Medulla oblongata (tissue), 1 donor: ENCODE results near the gene NEURL1B.

Experiments used
- DNase-seq: peaks from one replicate; pipeline ENCODE4 v3.0.0-alpha.2; 2015; ENCODE audit errors: extremely low spot score

NEURL1B gene

DNA sequence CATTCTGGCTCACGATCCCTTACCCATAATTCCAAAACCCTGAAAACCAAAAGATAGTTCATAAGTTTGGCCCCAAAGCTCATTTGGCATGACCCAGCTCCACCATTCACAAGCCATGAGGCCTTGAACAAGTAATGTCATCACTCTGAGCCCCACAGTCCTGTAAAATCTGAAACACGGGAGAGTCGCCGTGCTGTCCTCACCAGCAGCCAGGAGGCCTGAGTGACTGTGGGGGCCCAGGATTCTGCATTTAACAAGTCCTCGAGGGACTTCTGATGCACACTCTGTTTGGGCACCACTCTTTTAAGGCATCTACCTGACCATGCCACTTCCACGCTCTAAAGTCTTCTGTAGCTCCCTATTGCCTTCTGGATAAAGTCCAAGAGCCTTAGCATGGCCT is 89.2 kb downstream of the NEURL1B start:
- DNase-seq: no peak

DNA sequence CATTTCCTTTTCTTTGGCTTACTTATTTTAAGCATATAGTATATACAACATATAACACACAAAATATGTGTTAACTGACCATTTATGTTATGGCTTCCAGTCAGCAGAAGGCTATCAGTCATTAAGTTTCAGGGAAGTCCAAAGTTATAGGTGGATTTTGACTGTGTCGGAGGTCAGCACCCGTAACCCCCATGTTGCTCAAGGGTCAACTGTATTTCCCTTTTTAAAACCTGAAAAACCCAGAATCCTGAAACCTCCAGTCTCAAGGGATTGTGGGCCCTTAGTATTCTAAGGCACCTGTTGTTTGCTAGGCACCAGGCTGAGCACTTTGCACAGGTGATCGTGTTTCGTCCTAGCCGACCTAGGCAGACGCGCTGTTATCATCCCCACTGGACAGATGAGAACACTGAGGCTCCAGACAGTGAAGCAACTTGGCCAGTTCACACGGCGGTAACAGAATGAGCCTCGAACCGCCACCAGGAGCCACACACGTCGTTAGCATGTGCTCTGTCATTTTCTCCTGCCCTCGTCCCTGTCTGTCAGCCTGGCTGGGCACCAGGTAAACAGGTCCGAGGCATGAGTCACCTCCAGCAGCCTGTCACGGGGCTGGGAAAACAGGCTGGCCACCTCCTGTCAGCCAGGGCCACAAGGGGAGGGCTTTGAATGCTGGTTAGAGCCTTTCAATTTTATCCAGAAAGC is 90.1 kb downstream of the NEURL1B start:
- DNase-seq: no peak

GRCh38 chr5:172731680-172732074 is 90.6 kb downstream of the NEURL1B start:
- no peak for DNase-seq

DNA sequence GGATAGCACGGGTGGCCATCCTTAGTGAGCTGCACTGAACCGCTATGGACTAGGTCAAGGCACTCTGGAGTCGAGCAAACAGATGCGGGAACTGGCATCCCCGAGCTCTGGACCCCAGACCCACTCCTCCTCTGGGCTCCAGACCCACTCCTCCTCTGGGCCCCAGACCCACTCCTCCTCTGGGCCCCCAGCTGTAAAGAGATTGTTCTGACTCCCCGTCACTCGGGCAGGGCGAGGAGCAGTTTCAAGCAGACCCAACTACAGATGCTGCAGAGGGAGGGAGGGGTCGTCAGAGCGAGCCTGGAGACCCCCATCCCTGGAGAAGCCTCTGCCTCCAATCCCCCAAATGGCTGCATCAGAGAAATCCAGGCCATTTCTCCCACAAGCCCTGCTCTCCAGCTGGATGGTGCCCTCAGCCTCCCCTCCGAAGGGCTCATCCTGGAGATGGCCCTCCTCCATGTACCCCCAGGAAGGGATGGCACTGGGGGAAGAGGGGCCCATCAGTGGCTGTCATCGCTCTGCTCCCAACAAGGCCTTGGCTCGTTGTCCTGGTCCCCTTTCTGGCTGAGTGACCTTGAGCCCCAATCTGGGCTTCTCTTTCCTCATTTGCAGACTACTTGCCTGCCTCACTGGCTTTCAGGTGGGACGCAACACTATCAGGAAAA is 91.3 kb downstream of the NEURL1B start:
- DNase-seq: no peak

GRCh38 chr5:172733131-172733973 is 92.3 kb downstream of the NEURL1B start:
- no peak for DNase-seq

GRCh38 chr5:172733974-172734346 is 92.9 kb downstream of the NEURL1B start:
- no peak for DNase-seq

DNA sequence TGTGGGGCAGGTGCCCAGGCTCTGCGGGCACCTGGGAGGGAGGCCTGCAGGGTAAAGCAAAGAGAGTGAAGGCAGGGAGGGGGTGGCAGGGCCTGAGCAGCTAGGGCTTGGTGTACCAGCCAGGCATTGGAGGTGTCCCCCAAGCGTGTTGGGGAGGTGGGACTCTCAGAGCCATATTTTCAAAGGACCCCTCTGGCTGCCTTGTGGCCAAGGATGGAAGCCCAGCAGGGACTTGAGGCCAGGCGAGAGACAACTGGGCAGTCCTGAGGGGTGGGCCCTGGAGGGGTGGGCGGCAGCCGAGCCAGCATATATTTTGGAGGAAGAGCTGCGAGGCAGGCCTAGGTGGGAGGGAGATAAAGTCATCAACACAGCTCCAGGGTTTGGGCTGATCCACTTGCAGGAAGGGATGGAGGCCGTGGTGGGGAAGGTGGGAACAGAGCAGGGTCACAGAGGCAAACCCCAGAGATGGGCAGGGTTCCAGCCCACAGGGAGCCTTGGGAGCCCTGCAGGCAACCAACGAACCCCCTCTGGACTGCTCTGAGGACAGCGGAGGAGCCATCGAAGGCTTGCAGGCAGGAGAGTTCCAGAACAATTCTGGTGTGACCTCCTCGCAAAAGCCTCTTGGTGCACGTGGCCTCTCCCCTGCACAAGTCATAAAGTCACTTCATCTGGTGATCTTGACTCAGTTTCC is 94.2 kb downstream of the NEURL1B start:
- no peak for DNase-seq

- DNase-seq: no peak
Observed at GRCh38 chr5:172736508-172737135, 95.6 kb downstream of the NEURL1B start.

DNA sequence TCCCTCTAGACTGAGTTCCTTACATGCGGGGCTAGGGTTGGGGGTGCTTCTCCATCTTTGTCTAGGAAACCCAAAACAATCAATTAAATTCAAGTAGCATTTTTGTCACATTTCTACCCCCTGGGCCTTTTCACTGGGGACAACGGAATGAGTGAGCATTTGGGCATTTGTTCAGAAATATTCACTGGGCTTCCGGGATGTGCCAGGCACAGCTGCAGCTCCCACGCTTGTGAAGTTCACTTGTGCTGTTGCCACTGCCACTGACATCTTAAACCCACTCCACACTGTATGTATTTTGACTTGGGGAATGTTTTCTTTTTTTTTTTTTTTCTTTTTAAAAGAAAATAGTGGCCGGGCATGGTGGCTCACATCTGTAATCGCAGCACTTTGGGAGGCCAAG is 98.3 kb downstream of the NEURL1B start:
- DNase-seq: no peak

DNA sequence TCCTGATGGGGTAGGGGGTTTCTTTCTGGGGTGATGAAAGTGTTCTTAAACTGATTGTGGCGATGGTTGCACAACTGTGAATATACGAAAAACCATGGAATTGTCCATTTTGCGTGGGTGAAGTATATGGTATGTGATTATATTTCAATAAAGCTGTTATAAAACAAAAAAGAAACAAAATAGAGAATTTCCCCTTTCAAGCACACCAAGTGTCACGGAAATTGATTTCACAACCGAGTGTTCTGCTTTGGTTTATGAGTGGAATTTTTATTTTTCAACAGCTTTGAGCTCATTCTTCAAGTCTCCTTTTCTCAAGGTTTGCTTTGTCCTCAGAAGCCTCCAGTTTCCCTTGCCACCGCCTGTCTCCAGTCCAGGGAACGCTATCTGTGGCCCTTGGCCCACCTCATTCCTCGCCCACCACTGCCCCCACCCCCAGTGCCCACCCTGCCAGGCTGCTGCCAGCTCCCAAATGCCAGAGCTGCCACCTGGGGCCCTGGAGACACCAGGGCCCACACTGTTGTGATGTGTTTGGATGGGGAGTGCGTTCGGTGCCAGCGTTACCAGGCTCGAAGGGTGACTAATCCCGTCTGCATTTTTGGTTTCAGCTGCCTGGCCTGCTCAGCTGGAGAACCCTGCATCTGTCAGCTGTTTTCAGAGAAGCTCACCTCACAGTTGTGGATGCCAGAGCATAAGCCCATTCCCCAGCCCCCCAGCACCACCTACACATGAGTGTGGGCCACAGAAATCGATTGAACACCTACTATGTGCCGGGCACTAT is 99.6 kb downstream of the NEURL1B start:
- peak; percentile 20 for DNase-seq
